NCI-H1436 (cell line): ENCODE results near the gene CD69.
"Not testable (repeated sequence)": the region's sequence is repeated elsewhere in the genome, so short reads cannot be mapped to it uniquely, and the experiment has no call there.

ENCODE experiments used
- DNase-seq: peaks from one replicate; lab custom pipeline; 2025; lab: John Stamatoyannopoulos, UW

CD69 gene

GRCh38 chr12:9718968-9719367, 41.7 kb downstream of the CD69 start:
- DNase-seq, result no peak

- no peak for DNase-seq
Measured at GRCh38 chr12:9717070-9717925, 43.4 kb downstream of the CD69 start.

GRCh38 chr12:9713032-9713558, 47.6 kb downstream of the CD69 start:
- DNase-seq, result not testable (repeated sequence)

- no peak for DNase-seq
Measured at GRCh38 chr12:9711664-9712063, 49.0 kb downstream of the CD69 start.

- DNase-seq, result no peak
Measured at GRCh38 chr12:9710584-9711375, 49.9 kb downstream of the CD69 start.

- no peak for DNase-seq
Measured at GRCh38 chr12:9708853-9709252, 51.8 kb downstream of the CD69 start.

- peak; percentile 3 for DNase-seq
Measured at GRCh38 chr12:9707864-9708808, 52.6 kb downstream of the CD69 start.

- no peak for DNase-seq
Measured at GRCh38 chr12:9707356-9707755, 53.3 kb downstream of the CD69 start.

GRCh38 chr12:9706086-9706685, 54.5 kb downstream of the CD69 start:
- no peak for DNase-seq

- DNase-seq, result not testable (repeated sequence)
Measured at GRCh38 chr12:9704561-9704960, 56.1 kb downstream of the CD69 start.
